ENCODE results near the gene CEP97.
"Not testable (repeated sequence)": the region's sequence is repeated elsewhere in the genome, so short reads cannot be mapped to it uniquely, and the experiment has no call there.

Gene CEP97

GRCh38 chr3:101691685-101692671, 32.4 kb upstream of the CEP97 start:
- not testable (repeated sequence) for H4K8ac ChIP-seq (ENCODE audit: low read depth, low read length); H3K23ac ChIP-seq (ENCODE audit: low read length); H3K4me3 ChIP-seq (ENCODE audit: low read depth, low read length); H4K91ac ChIP-seq (ENCODE audit: low read depth, low read length); H3K4me1 ChIP-seq (ENCODE audit: control insufficient read depth in 1 of 2, insufficient read depth in 2 of 2, low read length in 2 of 2); H3K27me3 ChIP-seq (ENCODE audit: insufficient read depth, low read length); H3K18ac ChIP-seq (ENCODE audit: low read length); H2AK5ac ChIP-seq (ENCODE audit: low read length); H3K4me2 ChIP-seq (ENCODE audit: low read length); H2BK5ac ChIP-seq (ENCODE audit: low read depth, low read length, poor library complexity); H3K79me2 ChIP-seq (ENCODE audit: control insufficient read depth, insufficient read depth, low read length, poor library complexity); H3K9me3 ChIP-seq (ENCODE audit: insufficient read depth, low read depth, low read length); H3K14ac ChIP-seq (ENCODE audit: low read length); H3K36me3 ChIP-seq (ENCODE audit: control insufficient read depth in 1 of 2, insufficient read depth in 2 of 2, low read length in 2 of 2); H2AFZ ChIP-seq (ENCODE audit: insufficient read depth, low read length, poor library complexity); H4K12ac ChIP-seq (ENCODE audit: low read depth, low read length); H3K79me1 ChIP-seq (ENCODE audit: low read length); H2BK120ac ChIP-seq (ENCODE audit: insufficient read depth, low read length, poor library complexity); H3K4ac ChIP-seq (ENCODE audit: low read depth, low read length); H2BK12ac ChIP-seq (ENCODE audit: low read length); H3K9ac ChIP-seq (ENCODE audit: low read length); H3K27ac ChIP-seq (ENCODE audit: low read depth, low read length)
- peak; percentile 32 to 63 for DNase-seq
- no CpG with 5 or more reads among the region's 15 CpGs for WGBS (ENCODE audit: extremely low coverage, insufficient coverage, insufficient read length)

- H4K12ac ChIP-seq (ENCODE audit: low read depth, low read length); H3K36me3 ChIP-seq (ENCODE audit: control insufficient read depth in 1 of 2, insufficient read depth in 2 of 2, low read length in 2 of 2); H2AK5ac ChIP-seq (ENCODE audit: low read length); H3K27ac ChIP-seq (ENCODE audit: low read depth, low read length); H4K8ac ChIP-seq (ENCODE audit: low read depth, low read length); H2BK5ac ChIP-seq (ENCODE audit: low read depth, low read length, poor library complexity); H3K14ac ChIP-seq (ENCODE audit: low read length); H3K4me3 ChIP-seq (ENCODE audit: low read depth, low read length); H3K9ac ChIP-seq (ENCODE audit: low read length); H2BK12ac ChIP-seq (ENCODE audit: low read length); H2AFZ ChIP-seq (ENCODE audit: insufficient read depth, low read length, poor library complexity); H3K18ac ChIP-seq (ENCODE audit: low read length); H3K9me3 ChIP-seq (ENCODE audit: insufficient read depth, low read depth, low read length); H3K23ac ChIP-seq (ENCODE audit: low read length); H3K4me2 ChIP-seq (ENCODE audit: low read length); H3K4me1 ChIP-seq (ENCODE audit: control insufficient read depth in 1 of 2, insufficient read depth in 2 of 2, low read length in 2 of 2); H4K91ac ChIP-seq (ENCODE audit: low read depth, low read length); H3K4ac ChIP-seq (ENCODE audit: low read depth, low read length); H2BK120ac ChIP-seq (ENCODE audit: insufficient read depth, low read length, poor library complexity); H3K79me2 ChIP-seq (ENCODE audit: control insufficient read depth, insufficient read depth, low read length, poor library complexity); H3K79me1 ChIP-seq (ENCODE audit: low read length); H3K27me3 ChIP-seq (ENCODE audit: insufficient read depth, low read length): not testable (repeated sequence)
- DNase-seq, result peak; percentile 54 to 80
- no CpG with 5 or more reads among the region's 13 CpGs for WGBS (ENCODE audit: extremely low coverage, insufficient coverage, insufficient read length)
These were observed 30.9 kb upstream of the CEP97 start for GRCh38 chr3:101693540-101693939.

GRCh38 chr3:101694836-101695235, 29.6 kb upstream of the CEP97 start:
- not testable (repeated sequence) for H4K12ac ChIP-seq (ENCODE audit: low read depth, low read length); H2AK5ac ChIP-seq (ENCODE audit: low read length); H4K8ac ChIP-seq (ENCODE audit: low read depth, low read length); H2BK120ac ChIP-seq (ENCODE audit: insufficient read depth, low read length, poor library complexity); H3K79me2 ChIP-seq (ENCODE audit: control insufficient read depth, insufficient read depth, low read length, poor library complexity); H4K91ac ChIP-seq (ENCODE audit: low read depth, low read length); H2BK5ac ChIP-seq (ENCODE audit: low read depth, low read length, poor library complexity); H3K36me3 ChIP-seq (ENCODE audit: control insufficient read depth in 1 of 2, insufficient read depth in 2 of 2, low read length in 2 of 2); H2AFZ ChIP-seq (ENCODE audit: insufficient read depth, low read length, poor library complexity); H3K27me3 ChIP-seq (ENCODE audit: insufficient read depth, low read length); H2BK12ac ChIP-seq (ENCODE audit: low read length); H3K27ac ChIP-seq (ENCODE audit: low read depth, low read length); H3K4me1 ChIP-seq (ENCODE audit: control insufficient read depth in 1 of 2, insufficient read depth in 2 of 2, low read length in 2 of 2); H3K9me3 ChIP-seq (ENCODE audit: insufficient read depth, low read depth, low read length); H3K4ac ChIP-seq (ENCODE audit: low read depth, low read length); H3K4me2 ChIP-seq (ENCODE audit: low read length); H3K9ac ChIP-seq (ENCODE audit: low read length); H3K23ac ChIP-seq (ENCODE audit: low read length); DNase-seq; H3K4me3 ChIP-seq (ENCODE audit: low read depth, low read length); H3K79me1 ChIP-seq (ENCODE audit: low read length); H3K14ac ChIP-seq (ENCODE audit: low read length); H3K18ac ChIP-seq (ENCODE audit: low read length)
- no CpG with 5 or more reads among the region's 4 CpGs for WGBS (ENCODE audit: extremely low coverage, insufficient coverage, insufficient read length)

- no peak overlapping the region for H2AK5ac ChIP-seq (ENCODE audit: low read length)
- H3K79me1 ChIP-seq (ENCODE audit: low read length), result no peaks in the 10 kb centered on the region
- H3K9me3 ChIP-seq (ENCODE audit: insufficient read depth, low read depth, low read length), result no peaks in the 10 kb centered on the region
- no peak overlapping the region for H2AFZ ChIP-seq (ENCODE audit: insufficient read depth, low read length, poor library complexity)
- no peak overlapping the region for H2BK12ac ChIP-seq (ENCODE audit: low read length)
- no peak overlapping the region for H3K14ac ChIP-seq (ENCODE audit: low read length)
- H4K91ac ChIP-seq (ENCODE audit: low read depth, low read length), result no peak overlapping the region
- H3K4me3 ChIP-seq (ENCODE audit: low read depth, low read length), result no peak overlapping the region
- H3K9ac ChIP-seq (ENCODE audit: low read length), result no peak overlapping the region
- no peak overlapping the region for H3K23ac ChIP-seq (ENCODE audit: low read length)
- WGBS (ENCODE audit: extremely low coverage, insufficient coverage, insufficient read length), result no CpG with 5 or more reads among the region's 10 CpGs
- H3K27me3 ChIP-seq (ENCODE audit: insufficient read depth, low read length), result no peaks in the 10 kb centered on the region
- no peak overlapping the region for H3K4ac ChIP-seq (ENCODE audit: low read depth, low read length)
- H3K36me3 ChIP-seq (ENCODE audit: control insufficient read depth in 1 of 2, insufficient read depth in 2 of 2, low read length in 2 of 2), result no peaks in the 10 kb centered on the region
- no peak overlapping the region for H3K4me2 ChIP-seq (ENCODE audit: low read length)
- H4K12ac ChIP-seq (ENCODE audit: low read depth, low read length), result no peak overlapping the region
- H3K4me1 ChIP-seq (ENCODE audit: control insufficient read depth in 1 of 2, insufficient read depth in 2 of 2, low read length in 2 of 2), result no peaks in the 10 kb centered on the region
- no peak overlapping the region for H4K8ac ChIP-seq (ENCODE audit: low read depth, low read length)
- no peaks in the 10 kb centered on the region for H3K79me2 ChIP-seq (ENCODE audit: control insufficient read depth, insufficient read depth, low read length, poor library complexity)
- no peak overlapping the region for H2BK120ac ChIP-seq (ENCODE audit: insufficient read depth, low read length, poor library complexity)
- H3K18ac ChIP-seq (ENCODE audit: low read length), result no peak overlapping the region
- no peak overlapping the region for H3K27ac ChIP-seq (ENCODE audit: low read depth, low read length)
- DNase-seq, result peak; percentile 53 to 94
- no peak overlapping the region for H2BK5ac ChIP-seq (ENCODE audit: low read depth, low read length, poor library complexity)
These were observed 28.5 kb upstream of the CEP97 start for GRCh38 chr3:101695779-101696372.
